ENCODE data around the gene SFSWAP. TPM values are rescaled to one million over a fixed set of nuclear protein-coding genes. Genes with fewer than 3 reads are reported as not detected.

The SFSWAP gene
- total and polyA plus RNA-seq, 7 donors, result 10.8 to 42.9 (median 27.8) TPM

DNA sequence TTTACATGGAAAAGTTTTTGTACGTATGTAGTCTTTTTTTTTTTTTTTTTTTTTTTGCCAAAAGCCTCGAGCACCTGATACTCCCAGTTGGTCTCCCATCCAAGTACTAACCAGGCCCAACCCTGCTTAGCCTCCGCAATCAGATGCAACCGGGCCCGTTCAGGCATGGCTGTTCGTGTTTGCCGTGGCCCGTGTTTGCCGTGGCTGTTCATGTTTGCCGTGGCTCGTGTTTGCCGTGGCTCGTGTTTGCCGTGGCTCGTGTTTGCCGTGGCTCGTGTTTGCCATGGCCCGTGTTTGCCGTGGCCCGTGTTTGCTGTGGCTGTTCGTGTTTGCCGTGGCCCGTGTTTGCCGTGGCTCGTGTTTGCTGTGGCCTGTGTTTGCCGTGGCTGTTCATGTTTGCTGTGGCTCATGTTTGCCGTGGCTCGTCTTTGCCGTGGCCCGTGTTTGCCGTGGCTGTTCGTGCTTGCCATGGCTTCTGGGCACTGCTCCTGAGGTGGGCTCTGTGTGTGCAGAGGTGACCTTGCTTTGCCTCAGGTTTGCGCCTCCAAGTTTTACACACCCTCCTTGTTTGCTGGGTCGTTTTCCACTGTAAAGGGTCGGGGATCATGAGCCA is 90.5 kb downstream of the SFSWAP start:
- peaks cover 19 to 53% (median 38%) of the 10 kb centered on the region in 4 donors for H3K36me3 ChIP-seq
- TF ChIP-seq, protein P1, sequence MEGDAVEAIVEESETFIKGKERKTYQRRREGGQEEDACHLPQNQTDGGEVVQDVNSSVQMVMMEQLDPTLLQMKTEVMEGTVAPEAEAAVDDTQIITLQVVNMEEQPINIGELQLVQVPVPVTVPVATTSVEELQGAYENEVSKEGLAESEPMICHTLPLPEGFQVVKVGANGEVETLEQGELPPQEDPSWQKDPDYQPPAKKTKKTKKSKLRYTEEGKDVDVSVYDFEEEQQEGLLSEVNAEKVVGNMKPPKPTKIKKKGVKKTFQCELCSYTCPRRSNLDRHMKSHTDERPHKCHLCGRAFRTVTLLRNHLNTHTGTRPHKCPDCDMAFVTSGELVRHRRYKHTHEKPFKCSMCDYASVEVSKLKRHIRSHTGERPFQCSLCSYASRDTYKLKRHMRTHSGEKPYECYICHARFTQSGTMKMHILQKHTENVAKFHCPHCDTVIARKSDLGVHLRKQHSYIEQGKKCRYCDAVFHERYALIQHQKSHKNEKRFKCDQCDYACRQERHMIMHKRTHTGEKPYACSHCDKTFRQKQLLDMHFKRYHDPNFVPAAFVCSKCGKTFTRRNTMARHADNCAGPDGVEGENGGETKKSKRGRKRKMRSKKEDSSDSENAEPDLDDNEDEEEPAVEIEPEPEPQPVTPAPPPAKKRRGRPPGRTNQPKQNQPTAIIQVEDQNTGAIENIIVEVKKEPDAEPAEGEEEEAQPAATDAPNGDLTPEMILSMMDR (IDR thresholded peaks at IDR 0.05), result no peak
- TF ChIP-seq POLR2AphosphoS5 (IDR thresholded peaks at IDR 0.05) (no peak), EP300 (IDR thresholded peaks at IDR 0.05) (no peak), POLR2A (IDR thresholded peaks at IDR 0.05) (no peak)
- WGBS, 2 donors, result 83% methylated on average over 35 of the region's 35 CpGs

DNA sequence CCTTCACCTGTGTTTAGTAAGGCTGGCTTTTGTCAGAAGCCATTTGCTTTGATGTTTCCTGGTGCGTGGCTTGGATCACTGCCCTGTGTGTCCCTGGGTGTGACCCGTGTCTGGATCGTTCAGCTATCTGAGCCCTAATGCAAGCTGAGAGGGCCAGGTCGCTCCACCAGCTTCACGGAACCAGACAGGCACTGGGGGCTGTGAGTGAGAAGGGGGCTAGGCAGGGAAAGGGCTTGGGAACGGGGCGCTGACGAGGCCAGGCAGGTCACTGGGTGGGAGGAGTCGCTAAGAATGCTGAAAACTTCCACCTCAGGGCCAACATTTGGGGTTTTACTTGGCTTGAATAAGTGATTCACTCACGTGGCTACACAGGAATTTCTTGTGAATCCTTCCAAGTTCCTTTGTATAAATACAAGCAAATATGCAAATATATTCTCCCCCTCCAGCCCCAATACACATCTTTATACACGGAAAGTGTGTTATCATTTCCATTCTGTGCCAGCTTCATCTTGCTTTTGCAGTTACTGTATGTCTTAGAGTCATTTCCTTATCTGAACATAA is 93.2 kb downstream of the SFSWAP start:
- Histone ChIP-seq H3K4me1 (peaks cover 0 to 12% (median 9%) of the 10 kb centered on the region in 4 donors), H3K9me3 (no peaks in the 10 kb centered on the region), H3K4me3 (no peak overlapping the region), H3K36me3 (peaks cover 8 to 30% (median 18%) of the 10 kb centered on the region in 4 donors), H3K27me3 (no peaks in the 10 kb centered on the region), H3K27ac (no peak overlapping the region)
- TF ChIP-seq POLR2A (IDR thresholded peaks at IDR 0.05), result no peak
- no peak for TF ChIP-seq EP300 (IDR thresholded peaks at IDR 0.05)
- TF ChIP-seq POLR2AphosphoS5 (IDR thresholded peaks at IDR 0.05), result no peak
- TF ChIP-seq, protein P1 (IDR thresholded peaks at IDR 0.05), result no peak
- no peak for DNase-seq
- 14 to 28% methylated on average over 11 of the region's 11 CpGs for WGBS, 2 donors
- intact Hi-C loops (cut with DNase I), result no loop called here

More for the DNA sequence above, 90.5 kb downstream of the SFSWAP start:
- intact Hi-C loops (cut with DNase I), result no loop called here
- H3K4me3 ChIP-seq, result no peak overlapping the region
- DNase-seq, result no peak
- H3K4me1 ChIP-seq, result peaks cover 0 to 12% (median 9%) of the 10 kb centered on the region in 4 donors
- no peak overlapping the region for H3K27ac ChIP-seq
- H3K27me3 ChIP-seq, result no peaks in the 10 kb centered on the region
- no peaks in the 10 kb centered on the region for H3K9me3 ChIP-seq

DNA sequence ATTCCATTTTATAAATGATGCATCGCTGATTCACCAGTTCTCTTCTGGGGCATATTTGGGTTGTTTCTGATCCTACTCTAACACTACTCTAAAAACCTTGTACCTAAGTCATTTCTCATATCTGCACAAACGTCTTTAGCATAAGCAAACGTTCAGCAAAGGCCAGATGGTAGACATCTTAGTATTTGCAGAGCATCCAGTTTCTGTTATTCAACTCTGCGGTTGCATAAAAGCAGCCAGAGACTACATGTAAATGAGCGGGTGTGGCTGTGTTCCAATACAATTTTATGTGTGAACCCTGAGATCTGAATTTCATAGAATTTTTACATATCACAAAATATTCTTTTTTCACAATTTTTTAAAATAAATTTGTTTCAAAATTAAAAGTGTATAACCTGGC is 94.5 kb downstream of the SFSWAP start:
- TF ChIP-seq, protein P1 (IDR thresholded peaks at IDR 0.05), result no peak
- TF ChIP-seq POLR2AphosphoS5 (IDR thresholded peaks at IDR 0.05) (no peak), EP300 (IDR thresholded peaks at IDR 0.05) (no peak), POLR2A (IDR thresholded peaks at IDR 0.05) (no peak)
- H3K27me3 ChIP-seq, result no peaks in the 10 kb centered on the region
- no peak for DNase-seq
- intact Hi-C loops (cut with DNase I), result no loop called here
- H3K4me3 ChIP-seq, result no peak overlapping the region
- H3K9me3 ChIP-seq, result no peaks in the 10 kb centered on the region
- H3K36me3 ChIP-seq, result peaks cover under 1 to 16% (median 9%) of the 10 kb centered on the region in 4 donors
- H3K27ac ChIP-seq, result no peak overlapping the region
- H3K4me1 ChIP-seq, result peaks cover 0 to 12% (median 9%) of the 10 kb centered on the region in 4 donors
- 63% methylated on average over 5 of the region's 5 CpGs for WGBS, 2 donors

DNA sequence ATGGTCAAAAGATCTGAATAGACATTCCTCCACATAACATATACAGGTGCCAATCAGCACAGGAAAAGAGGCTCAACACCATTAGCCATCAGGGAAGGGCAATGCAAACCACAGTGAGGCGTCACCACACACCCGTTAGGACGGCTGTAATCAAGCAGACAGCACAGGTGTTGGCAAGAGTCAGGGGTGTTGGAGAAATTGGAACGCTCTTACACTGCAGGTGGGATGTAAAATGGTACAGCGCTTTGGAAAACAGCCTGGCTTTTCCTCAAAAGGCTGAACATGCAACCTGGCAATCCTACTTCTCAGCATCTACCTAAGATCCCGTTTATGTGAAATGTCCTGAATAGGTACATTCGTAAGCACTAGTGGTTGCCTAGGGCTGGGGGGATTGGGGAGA is 95.8 kb downstream of the SFSWAP start:
- H3K4me1 ChIP-seq, result peaks cover 0 to 12% (median 9%) of the 10 kb centered on the region in 4 donors
- no peak for DNase-seq
- H3K9me3 ChIP-seq, result no peaks in the 10 kb centered on the region
- no peak overlapping the region for H3K27ac ChIP-seq
- peaks cover 0 to 10% (median 5%) of the 10 kb centered on the region in 4 donors for H3K36me3 ChIP-seq
- 62 to 66% methylated on average over 7 of the region's 7 CpGs for WGBS, 2 donors
- H3K4me3 ChIP-seq, result no peak overlapping the region
- intact Hi-C loops (cut with DNase I), result no loop called here
- TF ChIP-seq POLR2A (IDR thresholded peaks at IDR 0.05) (no peak), EP300 (IDR thresholded peaks at IDR 0.05) (no peak), POLR2AphosphoS5 (IDR thresholded peaks at IDR 0.05) (no peak)
- TF ChIP-seq, protein P1 (IDR thresholded peaks at IDR 0.05), result no peak
- no peaks in the 10 kb centered on the region for H3K27me3 ChIP-seq

Data from sigmoid colon (tissue), 7 donors.